GM12864 (cell line): ENCODE results near the gene GPATCH8.

ENCODE experiments used
- DNase-seq: peaks from one replicate; pipeline ENCODE4 v3.0.0-alpha.2; 2011; ENCODE audit warnings: low read depth
- H3K4me3 ChIP-seq: 2 replicates; pipeline ENCODE4 v1.5.1; 2011; ENCODE audit warnings: mild to moderate bottlenecking, low read depth, low read length, control low read depth
- CTCF ChIP-seq: IDR thresholded peaks from 2 replicates; pipeline ENCODE4 v1.5.1; 2011; ENCODE audit warnings: low read depth, mild to moderate bottlenecking, moderate library complexity, low read length, control low read depth, inconsistent platforms; ENCODE audit errors: missing control alignments

Gene GPATCH8

GRCh38 chr17:44503147-44504029 lies at the start of gene GPATCH8:
GPATCH8 (minus strand) TSS chr17:44503406; CDS start chr17:44503370, 36 bp downstream.
- peak within 1 kb of the TSS; percentile 87 for H3K4me3 ChIP-seq
- TF ChIP-seq CTCF = no peak
- peak; percentile 87 for DNase-seq

GRCh38 chr17:44552361-44552760 lies 49.2 kb upstream of the GPATCH8 start:
- H3K4me3 ChIP-seq = no peak overlapping the region
- no peak for TF ChIP-seq CTCF
- DNase-seq = no peak

- TF ChIP-seq CTCF = no peak
- no peak overlapping the region for H3K4me3 ChIP-seq
- no peak for DNase-seq
Observed at GRCh38 chr17:44549686-44550085, 46.5 kb upstream of the GPATCH8 start.

GRCh38 chr17:44548376-44549230 lies 45.4 kb upstream of the GPATCH8 start:
- no peak for TF ChIP-seq CTCF
- H3K4me3 ChIP-seq = no peak overlapping the region
- no peak for DNase-seq

GRCh38 chr17:44547625-44548267 lies 44.5 kb upstream of the GPATCH8 start:
- TF ChIP-seq CTCF = no peak
- DNase-seq = no peak

GRCh38 chr17:44546671-44547606 lies 43.7 kb upstream of the GPATCH8 start:
- no peak for DNase-seq
- no peak overlapping the region for H3K4me3 ChIP-seq
- TF ChIP-seq CTCF = no peak

More at GRCh38 chr17:44547625-44548267, 44.5 kb upstream of the GPATCH8 start:
- no peak overlapping the region for H3K4me3 ChIP-seq
